HG02884 (cell line): ENCODE data around the gene WDR33.
"Not testable (repeated sequence)": the region's sequence is repeated elsewhere in the genome, so short reads cannot be mapped to it uniquely, and the experiment has no call there.

Experiments used
- ATAC-seq: cut with Tn5 transposase; IDR thresholded peaks from one replicate; pipeline ENCODE4 v1.9.1; 2021; ENCODE audit warnings: mild to moderate bottlenecking, moderate library complexity; ENCODE audit not compliant: unreplicated experiment

WDR33 gene

DNA sequence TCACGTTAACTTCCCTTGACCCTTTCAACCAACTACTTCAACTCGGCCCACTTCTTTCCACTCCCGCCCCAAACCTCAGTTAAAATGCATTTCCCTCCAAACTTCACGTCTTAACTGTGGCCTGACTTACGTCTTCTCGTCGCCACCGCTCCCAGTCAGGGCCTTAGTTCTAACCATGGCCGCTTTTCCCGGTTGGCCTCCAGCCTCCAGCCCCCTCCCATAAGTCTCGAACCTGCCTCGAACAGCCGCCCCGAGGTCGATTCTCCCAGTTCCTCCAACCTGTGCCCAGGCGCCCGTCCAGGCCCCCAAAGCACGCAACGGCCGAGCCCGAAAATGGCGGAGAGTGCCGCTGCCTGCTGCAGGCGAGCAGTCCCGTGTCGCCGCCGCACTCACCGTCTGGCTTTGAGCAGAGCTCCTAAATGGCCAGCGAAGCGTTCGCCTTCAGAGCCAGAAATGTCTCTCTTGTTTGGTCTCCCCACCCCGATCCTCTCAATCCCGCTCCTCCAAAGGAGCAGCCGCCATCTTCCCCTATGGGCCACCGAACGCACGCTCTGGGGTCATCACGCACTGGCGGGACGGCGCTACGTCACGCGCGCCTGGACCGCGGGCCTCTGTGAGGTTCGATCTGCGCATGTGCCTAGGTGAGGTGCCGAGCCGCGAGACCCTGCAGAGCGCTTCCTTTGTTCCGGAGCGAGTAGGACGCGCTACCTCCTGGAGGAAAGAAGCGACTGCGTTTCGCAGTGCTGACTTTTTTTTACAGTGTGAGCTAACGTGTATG is at the start of gene WDR33:
WDR33 (minus strand) TSS at position 553 of the 778 bp plus-strand sequence. CDS start 40,190 bp downstream, outside the sequence.
- peak; percentile 99 for ATAC-seq

DNA sequence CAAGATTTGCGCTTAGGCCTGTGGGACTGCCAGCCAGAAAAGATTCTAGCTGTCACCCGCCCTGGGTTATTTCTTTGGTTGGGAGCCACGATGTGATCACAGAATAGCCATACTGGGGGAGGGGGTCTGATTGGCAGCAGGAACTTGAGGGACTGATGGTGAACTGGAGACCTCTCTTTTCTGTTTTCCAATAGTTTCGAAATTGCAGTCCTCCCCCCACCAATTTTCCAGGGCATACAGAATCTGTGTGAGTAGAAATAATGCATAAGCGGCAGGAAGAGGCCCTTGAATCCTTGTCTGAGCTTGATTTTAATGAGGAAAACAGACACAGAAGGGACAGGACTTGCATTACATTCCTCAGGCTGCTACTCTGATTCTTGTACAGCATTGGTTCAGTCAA is 49.2 kb upstream of the WDR33 start:
- ATAC-seq = no peak

DNA sequence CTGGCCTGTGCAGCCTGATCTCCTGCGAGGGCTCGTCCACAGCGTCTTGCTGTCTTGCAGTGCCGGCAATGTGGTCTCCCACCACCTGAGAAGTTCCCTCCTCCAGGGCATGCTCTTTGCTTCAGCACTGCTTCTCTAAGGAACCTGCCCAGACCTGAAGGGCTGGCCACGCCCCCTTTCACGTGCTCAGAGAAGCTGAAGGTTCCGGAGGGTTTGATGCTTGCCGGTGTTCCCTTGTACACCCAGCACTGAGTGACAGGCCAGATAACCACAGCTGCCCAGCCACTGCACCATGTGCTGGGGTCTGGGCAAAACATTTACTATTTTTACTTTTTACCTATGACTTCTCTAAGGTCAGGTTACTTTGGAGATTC is 48.7 kb upstream of the WDR33 start:
- no peak for ATAC-seq

DNA sequence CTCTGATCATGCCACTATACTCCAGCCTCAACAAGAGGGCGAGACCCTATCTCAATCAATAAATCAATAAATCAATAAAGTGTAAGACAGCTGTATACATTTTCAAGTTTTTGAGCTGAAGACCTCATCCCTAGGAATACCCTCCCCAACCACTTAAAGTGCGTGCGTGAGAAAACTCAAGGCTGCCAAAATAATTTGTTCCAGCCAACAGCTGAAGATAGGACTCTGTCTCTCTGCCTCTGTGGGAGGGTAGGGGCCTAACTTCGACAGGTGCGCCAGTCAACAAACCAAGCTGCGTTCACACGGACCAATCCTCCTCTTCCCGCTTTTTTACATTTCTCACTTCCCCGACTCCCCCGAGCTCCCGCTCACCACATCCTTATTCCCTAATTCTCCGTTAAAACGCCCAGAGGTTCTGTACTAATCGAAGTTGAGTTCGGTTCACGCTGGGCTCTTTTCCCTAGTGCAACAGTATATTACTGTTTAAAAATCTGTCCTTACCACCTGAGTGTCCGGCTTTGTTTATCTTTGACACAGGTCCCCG is 46.4 kb upstream of the WDR33 start:
- ATAC-seq = no peak

DNA sequence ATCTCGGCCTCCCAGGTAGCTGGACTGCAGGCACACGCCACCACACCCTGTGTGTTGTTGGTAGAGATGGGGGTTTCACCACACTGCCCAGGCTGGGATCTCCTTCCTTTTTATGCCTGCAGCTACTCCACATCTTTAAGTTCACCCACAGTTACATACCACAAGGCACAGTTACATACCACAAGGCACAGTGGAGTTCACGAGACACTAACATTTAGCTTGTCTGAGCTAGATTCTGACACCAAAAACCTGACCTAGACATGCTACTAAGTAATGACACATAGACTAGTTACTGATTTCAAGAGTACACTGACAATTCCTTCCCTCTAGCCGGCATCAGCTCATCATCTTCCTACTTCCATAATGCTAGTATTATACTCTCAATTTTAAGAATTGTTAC is 42.7 kb upstream of the WDR33 start:
- no peak for ATAC-seq

DNA sequence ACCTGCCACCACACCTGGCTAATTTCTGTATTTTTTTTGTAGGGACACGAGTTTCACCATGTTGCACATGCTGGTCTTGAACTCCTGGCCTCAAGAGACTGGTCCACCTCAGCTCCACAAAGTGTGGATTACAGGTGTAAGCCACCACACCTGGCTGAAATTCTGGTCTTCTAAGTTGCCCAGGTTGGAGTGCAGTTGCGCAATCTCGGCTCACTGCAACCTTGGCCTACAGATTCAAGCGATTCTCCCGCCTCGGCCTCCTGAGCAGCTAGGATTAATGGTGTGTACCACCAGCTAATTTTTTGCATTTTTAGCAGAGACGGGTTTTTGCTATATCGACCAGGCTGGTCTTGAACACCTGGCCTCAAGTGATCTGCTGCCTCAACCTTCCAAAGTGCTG is 41.4 kb upstream of the WDR33 start:
- no peak for ATAC-seq

DNA sequence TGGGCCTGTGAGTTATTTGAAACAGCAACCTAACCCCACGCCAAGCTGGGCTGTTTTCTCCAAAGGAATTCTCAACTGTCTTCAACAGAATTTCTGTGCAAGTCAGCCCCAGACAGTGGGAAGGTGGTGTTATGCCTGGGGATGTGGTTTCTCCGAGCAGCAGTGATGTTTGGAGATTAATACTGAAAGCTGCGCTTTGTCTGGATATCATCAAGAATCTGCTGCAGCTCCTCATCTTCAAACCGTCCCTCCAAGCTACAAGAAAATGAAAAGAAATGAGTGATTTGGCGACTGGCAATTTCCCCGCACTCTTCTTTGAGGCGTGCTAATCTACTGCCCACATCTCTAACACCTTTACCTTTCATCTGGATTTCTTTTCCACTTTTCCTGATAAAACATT is 37.0 kb upstream of the WDR33 start:
- no peak for ATAC-seq

DNA sequence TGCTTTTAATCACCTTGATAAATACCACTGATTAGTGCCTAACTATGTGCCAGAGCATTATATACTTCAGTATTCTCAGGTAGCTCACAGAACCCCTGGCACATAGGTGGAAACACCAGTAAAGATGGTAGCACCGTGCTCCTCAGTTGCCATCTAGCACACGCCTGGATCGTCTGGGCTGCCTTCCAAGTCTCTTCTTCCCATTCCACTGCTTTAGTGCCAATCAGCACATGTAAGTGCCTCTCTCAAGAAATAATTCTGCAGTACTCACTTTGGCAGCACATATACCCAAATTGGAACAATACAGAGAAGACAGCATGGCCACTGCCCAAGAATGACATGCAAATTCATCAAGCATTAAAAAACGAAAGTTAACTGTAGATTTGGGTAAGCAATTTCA is 34.0 kb upstream of the WDR33 start:
- no peak for ATAC-seq

DNA sequence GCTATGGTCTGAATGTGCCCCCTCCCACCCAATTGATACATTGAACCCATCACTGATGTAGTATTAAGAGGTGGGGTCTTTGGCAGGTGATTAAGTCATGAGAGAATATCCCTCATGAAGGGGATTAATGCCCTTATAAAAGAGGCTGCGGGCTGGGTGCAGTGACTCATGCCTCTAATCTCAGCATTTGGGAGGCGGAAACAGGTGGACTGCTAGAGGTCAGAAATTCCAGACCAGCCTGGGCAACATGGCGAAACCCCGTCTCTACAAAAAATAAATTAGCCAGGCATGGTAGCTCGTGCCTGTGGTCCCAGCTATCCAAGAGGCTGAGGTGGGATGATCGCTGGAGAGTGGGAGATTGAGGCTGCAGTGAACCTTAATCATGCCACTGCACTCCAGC is 32.7 kb upstream of the WDR33 start:
- no peak for ATAC-seq

DNA sequence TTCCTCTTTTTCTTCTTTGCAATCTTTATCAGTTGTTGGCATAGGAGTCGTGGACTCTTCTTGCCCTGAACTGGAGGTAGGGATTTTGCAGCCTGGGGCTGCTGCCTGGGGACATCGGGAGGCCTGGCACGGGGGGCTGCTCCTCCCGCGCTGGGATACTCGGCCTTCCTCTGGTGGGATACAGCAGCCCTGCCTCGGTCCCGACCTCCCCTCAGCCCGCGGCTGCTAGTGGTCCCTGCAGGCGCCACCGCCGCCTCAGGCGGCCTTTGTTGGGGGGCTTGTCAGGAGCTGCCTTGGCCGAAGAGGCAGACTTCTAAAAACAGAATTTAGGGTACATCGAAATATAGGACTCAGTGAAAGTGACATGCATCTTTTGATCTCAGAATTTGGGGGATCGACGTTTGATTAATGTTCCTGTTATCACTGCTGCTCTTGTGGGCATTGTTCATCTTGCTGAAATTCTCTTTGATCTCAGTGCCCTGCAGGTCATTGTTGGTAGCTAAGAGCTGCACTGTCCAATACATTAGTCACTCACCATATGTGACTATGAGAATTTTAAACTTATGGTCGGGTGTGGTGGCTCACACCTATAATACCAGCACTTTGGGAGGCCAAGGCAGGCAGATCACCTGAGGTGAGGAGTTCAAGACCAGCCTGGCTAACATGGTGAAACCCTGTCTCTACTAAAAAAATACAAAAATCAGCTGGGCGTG is 30.7 kb upstream of the WDR33 start:
- no peak for ATAC-seq

DNA sequence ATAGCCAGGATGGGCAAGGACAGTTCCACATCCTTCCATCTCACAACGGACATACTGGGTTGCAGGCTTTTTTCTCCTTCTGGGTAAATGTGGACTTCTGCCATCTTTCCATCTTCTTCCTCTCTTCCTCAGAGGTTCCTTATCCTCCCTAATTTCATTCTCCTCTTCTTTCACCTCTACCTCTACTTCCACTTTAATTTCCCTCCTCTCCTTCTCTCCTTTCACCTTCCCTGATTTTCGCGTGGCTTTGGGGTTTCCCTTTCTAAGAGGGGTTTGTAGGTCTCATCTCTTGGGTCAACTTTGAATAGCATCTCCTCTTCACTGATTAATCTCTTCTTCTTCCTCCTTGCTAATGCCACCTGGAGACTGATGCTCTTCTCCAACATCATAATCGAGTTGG is 29.9 kb upstream of the WDR33 start:
- no peak for ATAC-seq

DNA sequence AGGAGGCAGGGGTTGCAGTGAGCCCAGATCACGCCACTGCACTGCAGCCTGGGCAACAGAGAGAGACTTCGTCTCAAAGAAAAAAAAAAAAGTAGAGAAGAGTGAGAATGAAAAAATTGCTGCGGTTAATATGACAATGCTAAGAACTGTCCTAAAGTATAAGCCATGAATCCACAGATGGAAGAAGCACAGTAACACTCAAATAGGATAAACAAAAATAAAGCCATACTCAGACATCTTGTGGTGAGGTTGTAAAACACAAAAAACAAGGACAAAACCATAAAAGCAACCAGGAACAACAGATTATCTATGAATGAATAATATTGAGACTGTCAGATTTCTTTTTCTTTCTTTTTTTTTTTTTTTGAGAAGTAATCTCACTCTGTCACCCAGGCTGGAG is 24.0 kb upstream of the WDR33 start:
- no peak for ATAC-seq

DNA sequence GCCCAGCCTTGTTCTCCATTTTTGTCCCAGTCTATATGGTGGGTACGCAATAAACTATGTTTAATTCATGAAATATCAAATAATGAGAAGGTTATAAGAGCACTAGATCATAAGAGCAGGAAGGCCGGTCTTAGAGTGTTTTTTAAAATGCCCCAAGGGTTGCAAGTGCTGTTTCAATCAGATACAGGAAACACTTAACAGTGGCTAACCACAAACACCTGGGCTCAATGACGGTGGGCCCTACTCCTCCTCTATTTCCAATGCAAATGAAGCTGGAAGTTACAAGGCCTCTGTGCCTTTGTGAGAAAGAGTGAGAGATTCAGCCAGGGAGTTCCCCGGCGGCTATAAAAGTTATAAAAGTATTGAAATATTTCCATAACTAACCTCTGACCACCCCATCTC is 18.9 kb upstream of the WDR33 start:
- ATAC-seq = peak; percentile 99

DNA sequence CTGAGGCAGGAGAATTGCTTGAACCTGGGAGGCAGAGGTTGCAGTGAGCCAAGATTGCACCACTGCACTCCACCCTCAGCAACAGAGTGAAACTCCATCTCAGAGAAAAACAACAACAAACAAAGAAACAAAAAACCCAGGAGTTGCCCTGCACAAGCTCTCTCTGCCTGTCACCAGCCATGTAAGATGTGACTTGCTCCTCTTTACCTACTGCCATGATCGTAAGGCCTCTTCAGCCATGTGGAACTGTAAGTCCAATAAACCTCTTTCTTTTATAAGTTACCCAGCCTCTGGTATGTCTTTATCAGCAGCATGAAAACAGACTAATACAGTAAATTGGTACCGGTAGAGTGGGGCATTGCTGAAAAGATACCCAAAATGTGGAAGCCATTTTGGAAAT is 15.7 kb upstream of the WDR33 start:
- ATAC-seq = not testable (repeated sequence)

DNA sequence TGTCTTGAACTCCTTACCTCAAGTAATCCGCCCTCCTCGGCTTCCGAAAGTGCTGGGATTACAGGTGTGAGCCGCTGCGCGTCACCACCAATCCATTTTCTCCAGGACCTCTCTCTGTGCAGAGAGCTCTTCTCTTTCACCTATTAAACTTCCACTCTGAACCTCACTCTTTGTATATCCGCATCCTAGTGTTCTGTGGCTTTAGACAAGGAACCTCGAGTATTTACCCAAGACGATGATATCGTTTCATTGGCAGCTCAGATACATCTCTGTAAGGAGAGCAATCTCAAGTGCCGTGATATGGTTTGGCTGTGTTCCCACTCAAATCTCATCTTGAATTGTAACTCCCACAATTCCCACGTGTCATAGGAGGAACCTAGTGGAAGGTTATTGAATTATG is 15.1 kb upstream of the WDR33 start:
- no peak for ATAC-seq

DNA sequence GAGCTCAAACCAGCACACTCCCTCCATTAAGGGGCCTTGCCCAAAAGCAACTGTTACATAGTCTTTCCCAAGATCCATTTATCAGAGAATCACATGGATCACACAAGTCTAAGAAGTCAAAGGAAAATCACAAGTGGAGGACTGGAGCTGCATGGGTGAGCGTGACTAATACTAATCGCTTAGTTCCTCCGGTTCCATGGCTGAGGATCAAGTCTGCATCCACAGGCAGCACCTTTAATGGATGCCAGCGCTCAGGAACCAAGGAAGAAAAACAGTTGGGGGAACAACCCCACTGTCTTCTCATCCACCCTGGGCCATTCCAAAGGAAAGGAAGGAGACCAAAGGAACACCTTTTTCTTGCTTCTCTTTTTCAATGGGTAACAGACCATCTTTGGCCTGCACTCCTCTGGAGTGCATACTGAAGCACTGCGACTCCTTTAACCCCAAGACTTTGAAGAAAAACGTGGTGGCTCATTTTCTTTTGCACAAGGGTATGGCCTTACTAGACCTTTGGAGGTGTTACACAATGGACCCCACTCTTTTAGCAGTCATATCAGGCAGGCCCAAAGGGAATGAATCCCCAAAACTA is 9.2 kb upstream of the WDR33 start:
- no peak for ATAC-seq

DNA sequence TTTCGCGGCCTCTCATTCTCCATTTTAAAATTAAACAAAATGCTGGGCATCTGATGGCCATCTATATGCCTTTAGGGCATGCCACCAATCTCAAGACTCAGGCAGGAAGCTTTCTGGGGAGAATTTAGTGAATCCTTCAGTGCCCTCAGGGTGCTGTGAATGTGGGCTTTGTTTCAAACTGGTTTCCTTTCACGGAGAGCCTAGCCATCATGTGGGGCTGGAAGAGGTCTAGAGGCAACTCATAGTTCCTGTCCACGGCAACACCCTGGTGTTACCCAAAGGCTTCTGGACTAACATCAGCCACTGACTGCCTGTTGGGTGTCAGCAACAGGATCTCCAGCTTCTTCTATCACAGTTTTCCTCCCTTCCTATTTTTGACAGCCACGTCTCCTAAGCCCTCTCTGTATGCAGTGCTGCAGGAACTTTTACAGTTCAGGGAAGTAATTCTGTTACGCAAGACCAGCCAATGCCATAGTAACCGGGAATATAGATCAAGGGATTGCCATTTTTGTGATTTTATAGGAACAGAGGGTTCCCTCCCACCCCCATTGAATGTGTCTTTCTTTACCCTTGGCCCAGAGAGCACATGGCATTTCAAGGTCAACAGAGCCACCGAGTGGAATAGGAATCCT is 7.9 kb upstream of the WDR33 start:
- ATAC-seq = no peak

DNA sequence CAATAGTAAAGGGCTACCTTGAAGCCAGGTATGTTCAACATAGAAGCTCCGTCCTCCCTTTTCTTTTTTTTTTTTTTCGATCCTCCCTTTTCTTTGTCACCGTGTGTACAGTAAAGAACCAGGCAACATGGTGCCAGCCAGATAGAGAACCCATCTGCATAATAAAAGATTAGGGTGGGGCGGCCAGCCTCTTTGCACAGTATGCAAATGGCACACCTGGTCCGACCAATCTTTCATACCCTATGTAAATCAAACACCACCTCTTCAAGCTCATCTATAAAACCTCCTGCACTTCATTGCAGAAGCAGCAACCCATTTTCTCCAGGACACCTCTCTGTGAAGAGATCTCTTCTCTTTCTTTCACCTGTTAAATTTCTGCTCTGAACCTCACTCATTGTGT is 7.3 kb upstream of the WDR33 start:
- no peak for ATAC-seq

DNA sequence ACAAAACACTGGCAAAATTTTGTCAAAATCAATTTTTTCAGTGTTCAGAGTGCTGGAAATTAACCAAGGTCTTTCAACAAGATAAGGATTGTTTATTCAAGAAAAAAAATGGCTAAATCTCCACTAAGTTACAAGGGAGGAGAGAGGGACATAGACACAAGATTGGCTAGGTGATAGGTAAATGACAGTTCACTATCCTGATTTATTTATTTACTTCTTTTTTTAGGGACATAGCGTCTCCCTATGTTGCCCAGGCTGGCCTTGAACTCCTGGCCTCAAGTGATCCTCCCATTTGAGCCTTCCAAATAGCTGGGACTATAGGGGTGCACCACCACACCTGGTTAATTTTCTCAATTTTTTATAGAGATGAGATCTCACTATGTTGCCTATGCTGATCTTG is 3.7 kb upstream of the WDR33 start:
- ATAC-seq = no peak

DNA sequence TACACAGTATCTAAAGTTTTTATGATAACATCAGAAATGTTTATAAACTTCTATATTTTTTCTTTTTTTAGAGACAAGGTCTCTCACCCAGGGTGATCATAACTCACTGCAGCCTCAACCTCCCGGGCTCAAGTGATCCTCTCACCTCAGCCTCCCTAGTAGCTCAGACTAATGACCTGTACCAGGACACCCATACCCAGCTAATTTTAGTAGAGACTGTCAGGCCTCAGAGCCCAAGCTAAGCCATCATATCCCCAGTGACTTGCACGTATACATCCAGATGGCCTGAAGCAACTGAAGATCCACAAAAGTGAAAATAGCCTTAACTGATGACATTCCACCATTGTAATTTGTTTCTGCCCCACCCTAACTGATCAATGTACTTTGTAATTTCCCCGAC is 1.5 kb upstream of the WDR33 start:
- not testable (repeated sequence) for ATAC-seq
